ENCODE data around the gene ASCL1.

The ASCL1 gene

GRCh38 chr12:102977945-102978706 lies 20.7 kb downstream of the ASCL1 start:
- DNase-seq (ENCODE audit: low spot score): no peak

GRCh38 chr12:102980350-102980749 lies 22.9 kb downstream of the ASCL1 start:
- DNase-seq (ENCODE audit: low spot score): no peak

GRCh38 chr12:102990419-102990818 lies 32.9 kb downstream of the ASCL1 start:
- no peak for DNase-seq (ENCODE audit: low spot score)

- DNase-seq (ENCODE audit: low spot score): no peak
Observed at GRCh38 chr12:102992297-102992696, 34.8 kb downstream of the ASCL1 start.

- DNase-seq (ENCODE audit: low spot score): no peak
Observed at GRCh38 chr12:102992720-102993119, 35.2 kb downstream of the ASCL1 start.

GRCh38 chr12:102993537-102993936 lies 36.1 kb downstream of the ASCL1 start:
- DNase-seq (ENCODE audit: low spot score): no peak

GRCh38 chr12:102995372-102995771 lies 37.9 kb downstream of the ASCL1 start:
- DNase-seq (ENCODE audit: low spot score): no peak
